ENCODE data around the gene AMPD3. TPM values are rescaled to one million over a fixed set of nuclear protein-coding genes. Genes with fewer than 3 reads are reported as not detected.

AMPD3 gene
- polyA plus RNA-seq, 1 of the 3 experiments (the other 2 are of a cell fraction): 1.7 TPM

GRCh38 chr11:10495464-10495786 lies 40.4 kb downstream of the AMPD3 start:
- ChIA-PET POLR2A (no interaction called here), CTCF (interaction anchor here (1.0 kb wide), 1 partner anchor 45 kb away, joined by 4 read pairs; the partner anchor contains the start of gene RNF141)
- Histone ChIP-seq H3K4me2 (no peak overlapping the region), H3K9me3 (no peaks in the 10 kb centered on the region), H2AFZ (ENCODE audit: low read depth) (no peak overlapping the region), H3K79me2 (ENCODE audit: insufficient read depth) (no peaks in the 10 kb centered on the region), H3K4me3 (ENCODE audit: low read depth in 2 of 2, low read length in 1 of 2) (no peak overlapping the region), H3K27me3 (ENCODE audit: insufficient read depth) (no peaks in the 10 kb centered on the region), H3K27ac (ENCODE audit: low read depth in 2 of 2, low read length in 1 of 2) (no peak overlapping the region), H3K9ac (no peak overlapping the region), H4K20me1 (ENCODE audit: insufficient read depth) (no peaks in the 10 kb centered on the region), H3F3A (replicated peaks; ENCODE audit: insufficient read depth) (peaks cover 12% of the 10 kb centered on the region), H3K9me2 (no peaks in the 10 kb centered on the region), H3K36me3 (replicated peaks in 1 of 2; ENCODE audit: control insufficient read depth in 1 of 2, insufficient read depth in 2 of 2, low read length in 1 of 2) (no peaks in the 10 kb centered on the region), H3K4me1 (ENCODE audit: control insufficient read depth in 1 of 2, insufficient read depth in 2 of 2, low read depth in 1 of 2, low read length in 1 of 2) (peaks cover 7 to 10% of the 10 kb centered on the region in 2 experiments; a peak in 3 of 4 replicates)
- TF ChIP-seq CHD2 (IDR thresholded peaks at IDR 0.05; ENCODE audit: low read length, partially characterized antibody): no peak
- TF ChIP-seq FOXJ3 (CRISPR knock-in tag; IDR thresholded peaks at IDR 0.05): no peak
- TF ChIP-seq NFIC (IDR thresholded peaks at IDR 0.05; ENCODE audit: borderline replicate concordance): no peak
- no peak for TF ChIP-seq MEF2A (IDR thresholded peaks at IDR 0.05; ENCODE audit: borderline replicate concordance, low read depth)
- TF ChIP-seq TEAD4 (IDR thresholded peaks at IDR 0.05; ENCODE audit: borderline replicate concordance, insufficient read depth): no peak
- TF ChIP-seq, protein P1, sequence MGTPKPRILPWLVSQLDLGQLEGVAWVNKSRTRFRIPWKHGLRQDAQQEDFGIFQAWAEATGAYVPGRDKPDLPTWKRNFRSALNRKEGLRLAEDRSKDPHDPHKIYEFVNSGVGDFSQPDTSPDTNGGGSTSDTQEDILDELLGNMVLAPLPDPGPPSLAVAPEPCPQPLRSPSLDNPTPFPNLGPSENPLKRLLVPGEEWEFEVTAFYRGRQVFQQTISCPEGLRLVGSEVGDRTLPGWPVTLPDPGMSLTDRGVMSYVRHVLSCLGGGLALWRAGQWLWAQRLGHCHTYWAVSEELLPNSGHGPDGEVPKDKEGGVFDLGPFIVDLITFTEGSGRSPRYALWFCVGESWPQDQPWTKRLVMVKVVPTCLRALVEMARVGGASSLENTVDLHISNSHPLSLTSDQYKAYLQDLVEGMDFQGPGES (IDR thresholded peaks at IDR 0.05; ENCODE audit: low read depth, low read length): no peak
- no peak for TF ChIP-seq TCF12 (IDR thresholded peaks at IDR 0.05)
- 100% methylated on average over 3 of the region's 8 CpGs for WGBS (ENCODE audit: low lambda C conversion rate)
- DNase-seq: no peak

GRCh38 chr11:10496296-10496936 lies 41.4 kb downstream of the AMPD3 start:
- Histone ChIP-seq H3K9me2 (no peaks in the 10 kb centered on the region), H3F3A (replicated peaks; ENCODE audit: insufficient read depth) (peaks cover 4% of the 10 kb centered on the region), H3K27ac (ENCODE audit: low read depth in 2 of 2, low read length in 1 of 2) (no peak overlapping the region), H3K79me2 (ENCODE audit: insufficient read depth) (no peaks in the 10 kb centered on the region), H3K9me3 (no peaks in the 10 kb centered on the region), H4K20me1 (ENCODE audit: insufficient read depth) (no peaks in the 10 kb centered on the region), H3K4me1 (ENCODE audit: control insufficient read depth in 1 of 2, insufficient read depth in 2 of 2, low read depth in 1 of 2, low read length in 1 of 2) (peaks cover under 1% of the 10 kb centered on the region in 2 experiments; a peak in 3 of 4 replicates), H3K9ac (no peak overlapping the region), H2AFZ (ENCODE audit: low read depth) (no peak overlapping the region), H3K4me3 (ENCODE audit: low read depth in 2 of 2, low read length in 1 of 2) (no peak overlapping the region), H3K4me2 (no peak overlapping the region), H3K27me3 (ENCODE audit: insufficient read depth) (no peaks in the 10 kb centered on the region), H3K36me3 (replicated peaks in 1 of 2; ENCODE audit: control insufficient read depth in 1 of 2, insufficient read depth in 2 of 2, low read length in 1 of 2) (no peaks in the 10 kb centered on the region)
- no peak for DNase-seq
- ChIA-PET POLR2A (no interaction called here), CTCF (no interaction called here)
- TF ChIP-seq CTCF (IDR thresholded peaks at IDR 0.05): no peak
- TF ChIP-seq MEF2A (IDR thresholded peaks at IDR 0.05; ENCODE audit: borderline replicate concordance, low read depth): no peak
- 95% methylated on average over 4 of the region's 4 CpGs for WGBS (ENCODE audit: low lambda C conversion rate)
